WTC11 (cell line): ENCODE measurements around the gene HSBP1L1.

Experiments used
- CTCF ChIP-seq: fragments of 200-600 bp; IDR thresholded peaks from 2 replicates; pipeline ENCODE4 v1.8.0; 2022; ENCODE audit warnings: antibody characterized with exemption
- GRHL2 ChIP-seq: fragments of 250-450 bp; sonication (Bioruptor Pico); IDR thresholded peaks from 2 replicates; pipeline ENCODE4 v1.8.0; 2022; ENCODE audit warnings: mild to moderate bottlenecking, moderate library complexity; ENCODE audit not compliant: insufficient replicate concordance, severe bottlenecking
- NR1H2 ChIP-seq: sonication (generic); formaldehyde crosslinking; IDR thresholded peaks from 2 replicates; pipeline ENCODE4 v1.9.0; 2021; ENCODE audit warnings: mild to moderate bottlenecking, moderate library complexity, missing genetic modification reagents
- ZNF263 ChIP-seq: sonication (generic); formaldehyde crosslinking; IDR thresholded peaks from 2 replicates; pipeline ENCODE4 v1.8.1; 2022; ENCODE audit warnings: low read depth, mild to moderate bottlenecking, moderate library complexity, missing genetic modification reagents
- ZNF281 ChIP-seq: sonication (generic); formaldehyde crosslinking; IDR thresholded peaks from 2 replicates; pipeline ENCODE4 v1.8.0; 2023; ENCODE audit warnings: mild to moderate bottlenecking, missing genetic modification reagents
- ZSCAN18 ChIP-seq: fragments of 250-450 bp; sonication (Bioruptor Pico); IDR thresholded peaks from 2 replicates; pipeline ENCODE4 v2.1.2; 2022; ENCODE audit warnings: mild to moderate bottlenecking, moderate library complexity
- TF ChIP-seq, protein P1 (sequence below): sonication (generic); formaldehyde crosslinking; IDR thresholded peaks from 2 replicates; pipeline ENCODE4 v1.8.0; 2022; ENCODE audit warnings: mild to moderate bottlenecking, missing genetic modification reagents

GRCh38 chr18:80012714-80013113, 48.3 kb downstream of the HSBP1L1 start:
- TF ChIP-seq GRHL2 (CRISPR knock-in tag) (no peak), CTCF (no peak), ZNF281 (CRISPR knock-in tag) (no peak), NR1H2 (no peak), ZNF263 (no peak), ZSCAN18 (CRISPR knock-in tag) (no peak)
- TF ChIP-seq, protein P1, sequence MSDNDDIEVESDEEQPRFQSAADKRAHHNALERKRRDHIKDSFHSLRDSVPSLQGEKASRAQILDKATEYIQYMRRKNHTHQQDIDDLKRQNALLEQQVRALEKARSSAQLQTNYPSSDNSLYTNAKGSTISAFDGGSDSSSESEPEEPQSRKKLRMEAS (CRISPR knock-in tag), result no peak
